Measurements from ENCODE around the gene PIP4K2B. TPM values are rescaled to one million over a fixed set of nuclear protein-coding genes. Genes with fewer than 3 reads are reported as not detected.

The PIP4K2B gene
- total RNA-seq, 1 experiment from 2014 or later = 66.9 TPM

DNA sequence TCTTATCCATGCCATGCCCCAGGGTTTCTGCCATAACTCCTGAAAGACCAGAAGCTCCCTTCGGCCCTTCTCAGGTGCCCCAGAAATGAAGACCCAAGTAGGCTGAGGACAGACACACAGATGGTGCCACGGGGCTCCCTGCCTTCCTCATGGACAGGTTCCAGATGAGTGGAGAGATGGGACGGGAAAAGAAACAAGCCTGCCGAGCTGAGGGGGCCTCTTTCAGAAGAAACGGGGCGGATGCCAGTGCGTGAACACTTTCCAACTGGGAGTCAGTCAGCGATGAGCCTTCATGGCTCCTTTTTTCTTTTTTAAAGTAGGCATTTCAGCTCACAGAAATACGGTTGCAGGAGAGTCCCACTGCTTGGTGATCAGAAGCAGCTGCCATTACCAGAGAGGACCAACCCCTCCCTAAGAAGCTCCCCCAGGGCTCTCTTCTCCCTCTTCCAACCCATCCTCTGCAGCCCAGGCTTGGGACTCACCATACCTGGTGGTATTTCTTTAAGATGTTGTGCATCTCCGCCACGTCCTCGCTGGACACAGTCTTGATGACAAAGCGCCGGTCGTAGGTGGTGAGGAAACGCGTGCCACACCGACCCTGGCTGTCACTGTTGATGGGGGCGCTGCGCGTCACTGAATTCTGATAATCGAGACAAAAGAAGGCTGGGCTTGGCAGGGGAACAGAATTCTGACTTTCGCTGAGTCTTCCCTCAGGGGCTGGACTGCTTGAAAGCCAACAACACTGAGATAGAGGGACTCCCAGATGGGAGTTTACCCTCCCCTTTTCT, 19.2 kb downstream of the PIP4K2B start:
- DNase-seq (ENCODE audit: low spot score) = no peak

- no peak for DNase-seq (ENCODE audit: low spot score)
Measured at GRCh38 chr17:38777641-38778250, 21.6 kb downstream of the PIP4K2B start.

DNA sequence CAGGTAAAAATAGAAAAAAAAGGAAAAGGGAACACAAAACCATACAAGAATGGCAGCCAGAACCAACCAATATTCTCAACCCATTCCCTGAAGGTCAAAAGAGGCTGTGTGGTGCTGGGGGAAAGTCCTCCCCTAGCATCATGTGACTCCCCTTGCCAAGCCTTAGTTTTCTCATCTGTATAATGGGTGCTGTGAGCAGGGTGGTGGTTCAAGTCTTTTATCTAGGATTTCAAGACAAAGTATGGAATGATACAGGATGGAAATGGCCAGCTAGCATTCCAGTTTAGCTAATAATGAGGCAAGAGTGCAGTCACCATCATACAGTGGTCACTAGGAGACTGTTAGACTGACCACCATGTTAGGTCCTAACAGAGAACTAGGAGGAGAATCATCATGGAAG, 26.1 kb downstream of the PIP4K2B start:
- DNase-seq (ENCODE audit: low spot score) = no peak

- DNase-seq (ENCODE audit: low spot score) = no peak
Measured at GRCh38 chr17:38768417-38768816, 30.9 kb downstream of the PIP4K2B start.

- DNase-seq (ENCODE audit: low spot score) = no peak
Measured at GRCh38 chr17:38766341-38766740, 33.0 kb downstream of the PIP4K2B start.

GRCh38 chr17:38762231-38762630, 37.1 kb downstream of the PIP4K2B start:
- DNase-seq (ENCODE audit: low spot score) = no peak

DNA sequence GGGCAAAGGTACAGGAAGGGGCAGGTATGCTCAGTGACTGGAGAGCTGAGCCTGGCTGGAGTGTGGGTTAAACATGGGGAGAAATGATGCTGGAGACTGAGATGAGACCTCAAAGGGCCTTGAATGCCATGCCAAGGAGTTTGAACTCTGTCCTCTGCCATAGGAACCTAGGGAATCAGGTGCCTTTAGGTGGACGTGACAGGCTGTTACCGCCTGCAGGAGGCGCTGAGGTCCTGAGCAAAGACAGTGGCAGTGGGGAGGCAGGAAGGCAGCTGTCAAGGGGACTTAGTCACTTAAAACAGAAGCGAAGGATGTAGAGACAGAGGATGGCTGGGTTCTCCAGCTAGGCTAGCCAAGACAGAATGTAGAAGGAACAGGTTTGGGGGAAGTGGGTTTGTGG, 37.7 kb downstream of the PIP4K2B start:
- peak; percentile 31 for DNase-seq (ENCODE audit: low spot score)

GRCh38 chr17:38753071-38753506, 46.3 kb downstream of the PIP4K2B start:
- no peak for DNase-seq (ENCODE audit: low spot score)

GRCh38 chr17:38752308-38753070, 46.9 kb downstream of the PIP4K2B start, which contains the start of gene PSMB3:
TSS of gene PSMB3 (plus strand) at chr17:38752741. CDS start at chr17:38752827, 86 bp downstream.
- DNase-seq (ENCODE audit: low spot score) = peak; percentile 100

DNA sequence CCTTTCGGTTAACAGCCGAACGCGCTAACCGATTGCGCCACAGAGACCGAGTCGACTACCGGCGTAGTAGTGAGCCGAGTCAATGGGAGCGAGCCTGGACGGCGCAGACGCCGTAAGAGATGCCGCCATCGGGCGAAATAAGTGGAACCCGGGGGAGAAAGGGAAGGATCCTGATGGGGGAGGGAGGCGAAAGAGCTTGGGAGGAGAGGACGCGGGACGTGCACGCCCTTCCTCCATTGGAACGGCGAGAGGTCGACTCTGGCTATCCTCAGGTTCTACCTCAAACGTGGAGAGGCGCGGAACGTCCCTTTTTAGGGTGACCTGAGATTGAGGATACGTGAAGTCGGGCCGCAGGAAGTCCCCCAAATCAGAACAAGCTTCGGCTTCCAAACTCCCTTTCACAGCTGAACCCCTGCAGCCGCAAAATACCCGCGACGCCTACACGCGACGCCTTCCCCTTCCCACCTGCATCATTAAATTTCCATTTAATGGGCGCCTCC, 47.5 kb downstream of the PIP4K2B start:
- peak; percentile 82 for DNase-seq (ENCODE audit: low spot score)

GRCh38 chr17:38751144-38751807, 48.1 kb downstream of the PIP4K2B start:
- no peak for DNase-seq (ENCODE audit: low spot score)

- DNase-seq (ENCODE audit: low spot score) = no peak
Measured at GRCh38 chr17:38750312-38751121, 48.8 kb downstream of the PIP4K2B start.

DNA sequence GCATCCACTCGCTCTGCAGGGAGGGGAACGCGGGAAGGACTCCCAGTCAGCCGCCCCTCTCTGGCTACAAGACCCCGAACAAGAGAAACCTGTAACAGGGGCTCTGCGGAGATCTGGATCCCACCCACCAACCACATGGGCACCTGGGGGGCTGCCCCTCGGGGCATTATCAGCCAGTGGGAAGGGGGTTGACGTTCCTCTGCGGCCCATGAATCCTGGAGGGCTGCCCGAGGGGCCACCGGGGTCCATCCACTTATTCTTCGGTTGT, 49.4 kb downstream of the PIP4K2B start:
- DNase-seq (ENCODE audit: low spot score) = no peak

DNA sequence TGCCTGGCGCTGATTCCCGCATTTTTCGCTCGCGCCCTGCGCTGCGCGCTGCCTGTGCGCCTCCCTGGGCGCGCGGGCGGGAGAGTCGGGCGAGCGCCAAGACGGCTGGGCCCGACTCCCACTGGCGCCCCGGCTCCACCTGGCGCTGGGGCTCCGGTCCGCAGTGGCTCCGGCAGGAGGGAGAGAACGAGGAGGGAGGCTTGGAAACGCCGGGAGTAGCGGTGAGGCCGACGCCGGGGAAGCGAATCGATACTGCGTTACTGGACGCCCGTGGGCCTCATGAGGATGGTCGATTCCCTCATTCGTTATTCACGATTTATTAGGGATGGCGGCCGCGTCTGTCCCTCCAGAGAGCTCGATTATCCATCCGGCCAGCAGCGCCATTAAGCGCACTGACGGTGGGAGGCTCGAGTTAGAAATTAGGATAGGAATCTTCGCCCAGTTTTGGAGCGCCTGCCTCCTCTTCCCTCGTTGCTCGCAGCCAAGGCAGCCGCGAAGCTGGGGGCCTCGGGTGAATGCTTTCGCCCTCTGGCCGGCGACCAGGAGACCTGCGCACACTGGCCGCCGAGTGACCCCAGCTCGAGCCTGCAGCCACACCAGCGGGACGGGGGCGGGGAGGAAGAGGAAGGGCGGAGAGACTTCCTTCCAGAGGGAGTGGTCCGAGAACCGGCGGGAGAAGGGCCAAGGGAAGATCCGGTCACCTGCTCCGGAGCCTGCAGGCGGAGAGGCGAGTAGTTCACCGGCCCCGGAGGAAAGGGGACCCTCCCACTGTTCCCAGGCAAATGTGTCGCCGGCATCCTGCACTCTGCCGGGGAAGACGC, 49.9 kb downstream of the PIP4K2B start:
- peak; percentile 93 for DNase-seq (ENCODE audit: low spot score)

- DNase-seq (ENCODE audit: low spot score) = no peak
Measured at GRCh38 chr17:38748892-38749222, 50.5 kb downstream of the PIP4K2B start.

- DNase-seq (ENCODE audit: low spot score) = peak; percentile 92
Measured at GRCh38 chr17:38748149-38748891, 51.0 kb downstream of the PIP4K2B start, which contains the start of gene PCGF2. TSS of gene PCGF2 (minus strand) at chr17:38748336. CDS start at chr17:38740402, 7,934 bp downstream.

- DNase-seq (ENCODE audit: low spot score) = no peak
Measured at GRCh38 chr17:38747463-38748148, 51.8 kb downstream of the PIP4K2B start.

- DNase-seq (ENCODE audit: low spot score) = no peak
Measured at GRCh38 chr17:38746849-38747462, 52.4 kb downstream of the PIP4K2B start.
